K562 (cell line): ENCODE data around the gene ADAP1. TPM values are rescaled to one million over a fixed set of nuclear protein-coding genes. Genes with fewer than 3 reads are reported as not detected.

ENCODE experiments used
- ATAC-seq: fragments of 200-7000 bp; cut with Tn5 transposase; 3 replicates; pipeline ENCODE4 v1.9.1; 2020; ENCODE audit warnings: moderate library complexity
- BruUV-seq: library from RNA; stranded (reverse); fragments of 400-500 nt; replicated peaks from 2 replicates; lab custom pipeline; 2021; lab: Mats Ljungman, UMichigan
- CTCF ChIA-PET: fragments of 300-600 bp; formaldehyde crosslinking; extraction: SDS; loops from one replicate; lab custom pipeline; 2021; ENCODE audit warnings: low intra/inter-chr PET ratio; lab: Yijun Ruan, JAX
- POLR2A ChIA-PET: fragments of 300-600, 350-650 bp; sonication (Branson Sonifier 250); formaldehyde crosslinking; extraction: SDS; loops from one replicate; lab custom pipeline; 2021; ENCODE audit warnings: antibody characterized with exemption, inconsistent platforms; lab: Yijun Ruan, JAX
- DNase-seq, 4 experiments: peaks; one replicate each; pipeline versions ENCODE4 v3.0.0 to v3.0.0-alpha.2; 2011 to 2018; ENCODE audit warnings: low spot score in 3 of 4, mixed read lengths in 3 of 4; ENCODE audit errors: extremely low read depth in 1 of 4
- FAIRE-seq: peaks from 2 replicates; lab custom pipeline; 2011; peaks lifted over from hg19 to GRCh38; lab: Jason Lieb, UNC
- H2AFZ ChIP-seq: 2 replicates; pipeline ENCODE4 v1.6.0; 2011; ENCODE audit warnings: low read depth, low read length, control low read depth, inconsistent platforms
- H3K27ac ChIP-seq: fragments of 200-600 bp; 3 replicates; pipeline ENCODE4 v1.8.0; 2011; ENCODE audit warnings: low read depth, mild to moderate bottlenecking, control low read depth, inconsistent platforms, low read length, moderate library complexity, mixed read lengths; ENCODE audit errors: extremely low read depth
- H3K27me3 ChIP-seq, 2 experiments: fragments of 300-600 bp in 1 of 2; 2 replicates in 1 of 2; 3 replicates in 1 of 2; pipeline versions ENCODE4 v1.6.0 to v1.8.0; 2011; ENCODE audit warnings: inconsistent platforms in 2 of 2, low read length in 2 of 2, mild to moderate bottlenecking in 1 of 2, mixed read lengths in 1 of 2, moderate library complexity in 1 of 2; ENCODE audit not compliant: control insufficient read depth in 2 of 2, insufficient read depth in 2 of 2
- H3K36me3 ChIP-seq: fragments of 300-600 bp; 3 replicates; pipeline ENCODE4 v1.8.0; 2011; ENCODE audit warnings: mild to moderate bottlenecking, low read length, inconsistent platforms; ENCODE audit not compliant: control insufficient read depth, insufficient read depth
- H3K4me1 ChIP-seq, 2 experiments: fragments of 200-600 bp in 1 of 2; replicated peaks in 1 of 2; 2 replicates in 1 of 2; 3 replicates in 1 of 2; pipeline versions ENCODE4 v1.5.1 to v1.8.0; 2011; ENCODE audit warnings: inconsistent platforms in 2 of 2, low read length in 2 of 2, mild to moderate bottlenecking in 1 of 2, mixed read lengths in 1 of 2, moderate library complexity in 1 of 2; ENCODE audit not compliant: control insufficient read depth in 2 of 2, insufficient read depth in 2 of 2
- H3K4me2 ChIP-seq: 2 replicates; pipeline ENCODE4 v1.6.1; 2011; ENCODE audit warnings: low read length, control low read depth, inconsistent platforms, mixed read lengths; ENCODE audit not compliant: insufficient read depth
- H3K4me3 ChIP-seq: fragments of 200-600 bp; sonication (generic), shearing (Covaris generic); 2 replicates; pipeline ENCODE4 v1.5.1; 2016; ENCODE audit warnings: control low read depth, inconsistent platforms
- H3K79me2 ChIP-seq: fragments of 200-600 bp; 3 replicates; pipeline ENCODE4 v1.8.0; 2011; ENCODE audit warnings: low read length, inconsistent platforms; ENCODE audit not compliant: control insufficient read depth, insufficient read depth
- H3K9ac ChIP-seq, 2 experiments: 2 replicates each; pipeline versions ENCODE4 v1.6.0 to v1.6.1; 2011; ENCODE audit warnings: low read depth in 2 of 2, low read length in 2 of 2, control low read depth in 1 of 2, inconsistent platforms in 1 of 2, mild to moderate bottlenecking in 1 of 2, mixed read lengths in 1 of 2; ENCODE audit not compliant: insufficient read depth in 1 of 2
- H3K9me1 ChIP-seq: one replicate; pipeline ENCODE4 v1.6.0; 2011; ENCODE audit warnings: inconsistent platforms, mild to moderate bottlenecking, low read length, moderate library complexity; ENCODE audit not compliant: control insufficient read depth, insufficient read depth
- H3K9me3 ChIP-seq: replicated peaks from 2 replicates; pipeline ENCODE4 v1.5.1; 2011; ENCODE audit warnings: low read depth, low read length, inconsistent platforms; ENCODE audit not compliant: control insufficient read depth, insufficient read depth
- H4K20me1 ChIP-seq: replicated peaks from 2 replicates; pipeline ENCODE4 v1.6.1; 2011; ENCODE audit warnings: low read length, inconsistent platforms, mixed read lengths; ENCODE audit not compliant: control insufficient read depth, insufficient read depth
- BCOR ChIP-seq: fragments of 450-650 bp; IDR thresholded peaks from 2 replicates; pipeline ENCODE4 v1.6.1; 2016
- DMBX1 ChIP-seq: fragments of 250-450 bp; sonication (Bioruptor Pico); IDR thresholded peaks from 2 replicates; pipeline ENCODE4 v1.8.0; 2022; ENCODE audit warnings: inconsistent platforms, mild to moderate bottlenecking, moderate library complexity, borderline replicate concordance
- DPF2 ChIP-seq: fragments of 450-650 bp; IDR thresholded peaks from 2 replicates; pipeline ENCODE4 v1.6.1; 2016
- KDM5B ChIP-seq: fragments of 200-600 bp; sonication (generic); IDR thresholded peaks from 2 replicates; pipeline ENCODE4 v1.6.1; 2012; ENCODE audit warnings: low read depth, mild to moderate bottlenecking, moderate library complexity, low read length, control low read depth, inconsistent platforms; ENCODE audit not compliant: insufficient replicate concordance
- MAZ ChIP-seq, 2 experiments: fragments of 450-650 bp in 1 of 2; sonication (generic) in 1 of 2; formaldehyde crosslinking; IDR thresholded peaks in 1 of 2; conservative IDR thresholded peaks in 1 of 2; 2 replicates each; pipeline versions ENCODE4 v1.4.0 to v1.5.0; 2020; ENCODE audit warnings: mild to moderate bottlenecking in 1 of 2, missing genetic modification reagents in 1 of 2
- MLLT1 ChIP-seq, 2 experiments: fragments of 450-650 bp; IDR thresholded peaks; 2 replicates each; pipeline ENCODE4 v1.6.1; 2016
- NR2F6 ChIP-seq: fragments of 450-650 bp; formaldehyde crosslinking; IDR thresholded peaks from 2 replicates; pipeline ENCODE4 v1.4.0; 2020; ENCODE audit warnings: mild to moderate bottlenecking
- PKNOX1 ChIP-seq: fragments of 450-650 bp; IDR thresholded peaks from 2 replicates; pipeline ENCODE4 v1.6.1; 2016
- POLR2A ChIP-seq: fragments of 450-650 bp; conservative IDR thresholded peaks from 2 replicates; pipeline ENCODE4 v1.6.1; 2016
- RNF219 ChIP-seq: fragments of 250-450 bp; sonication (Bioruptor Pico); IDR thresholded peaks from 2 replicates; pipeline ENCODE4 v1.5.0; 2022; ENCODE audit warnings: mild to moderate bottlenecking
- SUPT5H ChIP-seq: fragments of 450-650 bp; IDR thresholded peaks from 2 replicates; pipeline ENCODE4 v1.6.1; 2016
- ZNF274 ChIP-seq: IDR thresholded peaks from 2 replicates; pipeline ENCODE4 v1.6.1; 2011; ENCODE audit warnings: low read depth, mild to moderate bottlenecking, low read length, moderate library complexity, borderline replicate concordance
- ZNF76 ChIP-seq: fragments of 250-450 bp; sonication (Bioruptor Pico); IDR thresholded peaks from 2 replicates; pipeline ENCODE4 v1.4.0; 2020; ENCODE audit warnings: mild to moderate bottlenecking, moderate library complexity, borderline replicate concordance
- WGBS: fragments of 100-300 bp; shearing (Covaris generic); methylation state at CpG from one replicate; pipeline ENCODE4 v1.1.6; 2016; ENCODE audit warnings: low coverage, mixed read lengths; ENCODE audit not compliant: insufficient coverage; ENCODE audit errors: missing lambda C conversion rate; 5-methylcytosine and 5-hydroxymethylcytosine counted together
- in situ Hi-C: fragments of 300-500 bp; cut with MboI; formaldehyde crosslinking; loops from 4 replicates; pipeline ENCODE4 v1.15.0; 2018; ENCODE audit warnings: inconsistent platforms, mixed read lengths
- intact Hi-C: fragments of 100-400 bp; cut with micrococcal nuclease; formaldehyde crosslinking; loops from 2 replicates; pipeline ENCODE4 v1.14.2; 2022
- polyA plus RNA-seq, 8 experiments: library from polyadenylated mRNA; depleted of rRNA in 4 of 8; stranded (reverse) in 5 of 8; unstranded in 3 of 8; fragments of >200 nt; fragmentation: Nextera tagmentation in 2 of 8; fragmentation: Illumina TruSeq in 1 of 8; extraction: Ambion mirVana in 2 of 8; extraction: Trizol in 1 of 8; gene quantifications; 2 replicates each; pipeline versions ENCODE4 v1.2.1 to v1.2.3, GENCODE V29; 2011 to 2014; ENCODE audit warnings: inconsistent platforms in 1 of 8, missing spikeins in 1 of 8
- total RNA-seq, 7 experiments: library from RNA; depleted of rRNA in 6 of 7; stranded (reverse); fragments of >200 nt in 6 of 7; fragmentation: Illumina TruSeq in 2 of 7; extraction: Trizol in 2 of 7; gene quantifications; 2 replicates each; pipeline versions ENCODE4 v1.2.1 to v1.2.3, GENCODE V29; 2011 to 2021; ENCODE audit warnings: low replicate concordance in 1 of 7

Gene ADAP1
- total and polyA plus RNA-seq, 9 of the 15 experiments (the other 6 are each of a cell fraction or from before 2014, with no cell fraction given) = 0.27 to 1.4 (median 0.52) TPM; not detected in 3

- TF ChIP-seq RNF219 (CRISPR knock-in tag) (peak; percentile 41; the same call in 1 of the 2 replicates), NR2F6 (CRISPR knock-in tag) (no peak)
These were observed 78.2 kb downstream of the ADAP1 start, which contains the start of gene GET4 (continued) for GRCh38 chr7:876077-876971.

DNA sequence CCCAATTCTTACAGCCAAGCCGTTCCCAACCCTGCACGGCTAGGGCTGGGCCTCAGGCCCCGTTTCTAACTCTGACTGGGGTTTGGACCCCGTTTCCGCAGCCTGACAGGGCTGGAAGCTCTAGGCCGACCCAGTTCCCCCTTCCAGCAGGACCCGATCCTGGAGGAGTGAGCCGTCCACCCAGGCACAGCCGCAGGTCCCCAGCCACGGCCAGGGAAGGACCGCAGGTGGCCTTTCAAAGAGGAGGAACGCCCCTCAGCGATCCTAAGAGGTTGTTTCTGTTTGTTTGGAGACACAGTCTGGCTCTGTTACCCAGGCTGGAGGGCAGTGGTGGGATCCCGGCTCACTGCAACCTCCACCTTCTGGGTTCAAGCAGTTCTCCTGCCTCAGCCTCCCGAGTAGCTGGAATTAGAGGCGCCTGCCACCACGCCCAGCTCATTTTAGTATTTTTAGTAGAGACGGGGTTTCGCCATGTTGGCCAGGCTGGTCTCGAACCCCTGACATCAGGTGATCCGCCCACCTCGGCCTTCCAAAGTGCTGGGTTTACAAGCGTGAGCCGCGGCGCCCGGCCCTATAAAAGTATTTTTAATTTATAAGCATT lies 78.9 kb downstream of the ADAP1 start:
- in situ Hi-C loops (no loop called here), intact Hi-C loops (no loop called here)
- H3K4me3 ChIP-seq = no peak overlapping the region
- no peaks in the 10 kb centered on the region for H3K27me3 ChIP-seq
- H3K4me2 ChIP-seq = peak overlapping the region; percentile 44; the same call in 1 of the 2 replicates
- no peak for FAIRE-seq
- peaks cover 2% of the 10 kb centered on the region; the same call in 1 of the 2 replicates for H3K9me3 ChIP-seq
- H3K9ac ChIP-seq = peak overlapping the region; percentile 50 to 70
- H3K4me1 ChIP-seq = peaks cover 34 to 36% of the 10 kb centered on the region in 2 experiments
- ChIA-PET POLR2A (interaction anchor here (0.6 to 1.3 kb wide), 5 partner anchors 9 to 687 kb away, joined by 3 to 4 read pairs (median 4); no protein-coding TSS in a partner anchor), CTCF (interaction anchor here (0.6 to 1.0 kb wide), 2 partner anchors 59 to 679 kb away, joined by 3 to 7 read pairs; no protein-coding TSS in a partner anchor)
- DNase-seq = peak in 1 of 4 experiments; percentile 10
- BruUV-seq = TSS peak; percentile 86
- H3K9me1 ChIP-seq = no peaks in the 10 kb centered on the region
- H2AFZ ChIP-seq = peak overlapping the region; percentile 77
- ATAC-seq = no peak
- peaks cover 20% of the 10 kb centered on the region for H4K20me1 ChIP-seq
- peak overlapping the region; percentile 85 for H3K27ac ChIP-seq
- H3K79me2 ChIP-seq = peaks cover 46% of the 10 kb centered on the region
- WGBS = 43% methylated on average over 12 of the region's 27 CpGs
- peaks cover 63% of the 10 kb centered on the region for H3K36me3 ChIP-seq
- no peak for TF ChIP-seq ZNF274
- TF ChIP-seq MAZ (CRISPR knock-in tag; conservative IDR thresholded peaks at IDR 0.05 in 1 of 2, IDR thresholded peaks at IDR 0.05 in 1 of 2) = peak in 1 of 2 experiments; percentile 11; a peak in 1 of 4 replicates
- TF ChIP-seq BCOR = peak; percentile 30; the same call in 1 of the 2 replicates
- peak; percentile 7 for TF ChIP-seq KDM5B
- TF ChIP-seq PKNOX1 = 0 out of 2 replicates have a peak, but pooled peaks have one; percentile 10
- TF ChIP-seq POLR2A = peak; percentile 53; the same call in 1 of the 2 replicates
- TF ChIP-seq DPF2 = 0 out of 2 replicates have a peak, but pooled peaks have one; percentile 34
- TF ChIP-seq SUPT5H = peak; percentile 54
- TF ChIP-seq DMBX1 = peak; percentile 85
- TF ChIP-seq MLLT1 (IDR thresholded peaks at IDR 0.05) = peak in 1 of 2 experiments; percentile 35; a peak in 1 of 4 replicates
- TF ChIP-seq ZNF76 (CRISPR knock-in tag) = no peak
